HG03575 (cell line): ENCODE results near the gene NSMF.
"Not testable (repeated sequence)": the region's sequence is repeated elsewhere in the genome, so short reads cannot be mapped to it uniquely, and the experiment has no call there.

Experiments
- ATAC-seq: cut with Tn5 transposase; IDR thresholded peaks from one replicate; pipeline ENCODE4 v1.9.1; 2021; ENCODE audit not compliant: unreplicated experiment, insufficient number of reproducible peaks, low FRiP score; ENCODE audit errors: extremely low read depth

The NSMF gene

GRCh38 chr9:137451264-137452005, 7.7 kb downstream of the NSMF start:
- not testable (repeated sequence) for ATAC-seq

GRCh38 chr9:137450539-137451222, 8.5 kb downstream of the NSMF start:
- not testable (repeated sequence) for ATAC-seq

GRCh38 chr9:137449931-137450538, 9.1 kb downstream of the NSMF start:
- ATAC-seq = no peak

- ATAC-seq = no peak
Measured at GRCh38 chr9:137449081-137449844, 9.9 kb downstream of the NSMF start.

GRCh38 chr9:137448602-137448962, 10.6 kb downstream of the NSMF start:
- ATAC-seq = no peak

GRCh38 chr9:137447722-137448601, 11.2 kb downstream of the NSMF start:
- ATAC-seq = no peak

GRCh38 chr9:137446851-137447471, 12.2 kb downstream of the NSMF start:
- ATAC-seq = no peak

GRCh38 chr9:137445930-137446431, 13.2 kb downstream of the NSMF start:
- no peak for ATAC-seq

- ATAC-seq = no peak
Measured at GRCh38 chr9:137445275-137445807, 13.8 kb downstream of the NSMF start.

- ATAC-seq = no peak
Measured at GRCh38 chr9:137444106-137444790, 14.9 kb downstream of the NSMF start.

GRCh38 chr9:137441935-137442321, 17.2 kb downstream of the NSMF start:
- no peak for ATAC-seq

GRCh38 chr9:137441289-137441934, 17.7 kb downstream of the NSMF start, which contains the start of gene ENTPD8:
TSS of gene ENTPD8 (minus strand) at chr9:137441357. CDS start at chr9:137438285, 3,072 bp downstream.
- no peak for ATAC-seq

- ATAC-seq = no peak
Measured at GRCh38 chr9:137439158-137439714, 19.9 kb downstream of the NSMF start.

GRCh38 chr9:137438591-137439157, 20.5 kb downstream of the NSMF start:
- ATAC-seq = no peak

- ATAC-seq = no peak
Measured at GRCh38 chr9:137437691-137438590, 21.2 kb downstream of the NSMF start.
